Caco-2 (cell line): Measurements from ENCODE around the gene SLC6A5. TPM values are rescaled to one million over a fixed set of nuclear protein-coding genes. Genes with fewer than 3 reads are reported as not detected.
A peak's percentile ranks its signal among the peaks of the same experiment; 100 is the strongest.

Experiments used
- BruUV-seq: library from RNA; stranded (reverse); fragments of 400-500 nt; replicated peaks from 2 replicates; lab custom pipeline; 2021; lab: Mats Ljungman, UMichigan
- CTCF ChIA-PET: fragments of 300-600 bp; sonication (Branson Sonifier 250); formaldehyde crosslinking; loops from one replicate; lab custom pipeline; 2022; ENCODE audit warnings: antibody characterized with exemption; lab: Charles Lee
- POLR2A ChIA-PET: fragments of 300-600 bp; sonication (Branson Sonifier 250); formaldehyde crosslinking; loops from one replicate; lab custom pipeline; 2022; ENCODE audit warnings: antibody characterized with exemption; lab: Charles Lee
- DNase-seq, 2 experiments: peaks; one replicate each; pipeline versions ENCODE4 v3.0.0 to v3.0.0-alpha.2; 2020 to 2022
- H3K27me3 ChIP-seq: replicated peaks from 2 replicates; pipeline ENCODE4 v1.6.0; 2011; ENCODE audit warnings: low read length; ENCODE audit not compliant: control insufficient read depth, insufficient read depth
- H3K36me3 ChIP-seq: 2 replicates; pipeline ENCODE4 v1.5.1; 2011; ENCODE audit warnings: low read length; ENCODE audit not compliant: control insufficient read depth, insufficient read depth
- H3K4me1 ChIP-seq: fragments of 250-450 bp; sonication (Bioruptor Pico); 2 replicates; pipeline ENCODE4 v1.5.1; 2020; ENCODE audit warnings: mild to moderate bottlenecking
- H3K4me3 ChIP-seq: 2 replicates; pipeline ENCODE4 v1.5.1; 2011; ENCODE audit warnings: low read depth, mild to moderate bottlenecking, control low read depth, low read length
- H3K9me3 ChIP-seq: fragments of 250-450 bp; sonication (Bioruptor Pico); 2 replicates; pipeline ENCODE4 v1.5.1; 2020; ENCODE audit warnings: mild to moderate bottlenecking, moderate library complexity
- H3K27ac Mint-ChIP-seq: one replicate; pipeline ENCODE4 v1.8.0; 2022; ENCODE audit warnings: mixed read lengths; ENCODE audit not compliant: unreplicated experiment
- H3K27me3 Mint-ChIP-seq: one replicate; pipeline ENCODE4 v1.8.0; 2022; ENCODE audit warnings: mixed read lengths; ENCODE audit not compliant: insufficient read depth, unreplicated experiment
- H3K36me3 Mint-ChIP-seq: one replicate; pipeline ENCODE4 v1.8.0; 2022; ENCODE audit warnings: mild to moderate bottlenecking, mixed read lengths; ENCODE audit not compliant: insufficient read depth, unreplicated experiment
- H3K4me1 Mint-ChIP-seq: one replicate; pipeline ENCODE4 v1.8.0; 2022; ENCODE audit warnings: low read depth, mixed read lengths; ENCODE audit not compliant: unreplicated experiment
- H3K4me3 Mint-ChIP-seq: one replicate; pipeline ENCODE4 v1.8.0; 2022; ENCODE audit warnings: mild to moderate bottlenecking, moderate library complexity, mixed read lengths; ENCODE audit not compliant: unreplicated experiment
- H3K9me3 Mint-ChIP-seq: one replicate; pipeline ENCODE4 v1.8.0; 2022; ENCODE audit warnings: mixed read lengths; ENCODE audit not compliant: unreplicated experiment
- CTCF ChIP-seq, 2 experiments: fragments of 200-600 bp in 1 of 2; IDR thresholded peaks; 1 replicate in 1 of 2; 2 replicates in 1 of 2; pipeline versions ENCODE4 v1.5.1 to v1.8.0; 2011 to 2022; ENCODE audit warnings: antibody characterized with exemption in 1 of 2, control low read depth in 1 of 2, inconsistent platforms in 1 of 2, low read depth in 1 of 2, low read length in 1 of 2, mild to moderate bottlenecking in 1 of 2, moderate library complexity in 1 of 2; ENCODE audit not compliant: insufficient read depth in 1 of 2, severe bottlenecking in 1 of 2, unreplicated experiment in 1 of 2
- intact Hi-C: fragments of 100-400 bp; cut with micrococcal nuclease; formaldehyde crosslinking; loops from one replicate; pipeline ENCODE4 v1.10.0; 2022; ENCODE audit not compliant: unreplicated experiment
- total RNA-seq: library from RNA; stranded (reverse); gene quantifications from 2 replicates; pipeline ENCODE4 v1.2.3, GENCODE V29; 2022

The SLC6A5 gene
- total RNA-seq, 1 experiment from 2014 or later = not detected

- ChIA-PET POLR2A (no interaction called here), CTCF (no interaction called here)
- Mint-ChIP-seq H3K9me3 (no peaks in the 10 kb centered on the region), H3K36me3 (no peaks in the 10 kb centered on the region), H3K27ac (no peak overlapping the region), H3K4me1 (no peaks in the 10 kb centered on the region), H3K27me3 (peaks cover 19% of the 10 kb centered on the region), H3K4me3 (no peak overlapping the region)
- no TSS peak for BruUV-seq
- no peak overlapping the region for H3K4me3 ChIP-seq
- no peaks in the 10 kb centered on the region for H3K9me3 ChIP-seq
- TF ChIP-seq CTCF (IDR thresholded peaks at IDR 0.05; ENCODE audit: insufficient read depth in 1 of 2, low read depth in 1 of 2, low read length in 1 of 2, severe bottlenecking in 1 of 2, unreplicated experiment in 1 of 2) = no peak
- no peaks in the 10 kb centered on the region for H3K36me3 ChIP-seq
- intact Hi-C loops = no loop called here
- no peak for DNase-seq
- no peaks in the 10 kb centered on the region for H3K27me3 ChIP-seq
- H3K4me1 ChIP-seq = no peaks in the 10 kb centered on the region
Measured at GRCh38 chr11:20669820-20670684, 70.6 kb downstream of the SLC6A5 start.

GRCh38 chr11:20670932-20671403, 71.6 kb downstream of the SLC6A5 start:
- no peaks in the 10 kb centered on the region for H3K36me3 ChIP-seq
- no peak overlapping the region for H3K4me3 Mint-ChIP-seq
- no peak overlapping the region for H3K4me3 ChIP-seq
- TF ChIP-seq CTCF (IDR thresholded peaks at IDR 0.05; ENCODE audit: insufficient read depth in 1 of 2, low read depth in 1 of 2, low read length in 1 of 2, severe bottlenecking in 1 of 2, unreplicated experiment in 1 of 2) = no peak
- H3K4me1 Mint-ChIP-seq = no peaks in the 10 kb centered on the region
- H3K27me3 ChIP-seq = no peaks in the 10 kb centered on the region
- no peak for DNase-seq
- ChIA-PET POLR2A (no interaction called here), CTCF (interaction anchor here (0.8 kb wide), 1 partner anchor 241 kb away, joined by 3 read pairs; no protein-coding TSS in a partner anchor)
- intact Hi-C loops = no loop called here
- no peak overlapping the region for H3K27ac Mint-ChIP-seq
- H3K4me1 ChIP-seq = no peaks in the 10 kb centered on the region
- H3K27me3 Mint-ChIP-seq = peaks cover 20% of the 10 kb centered on the region
- H3K9me3 ChIP-seq = no peaks in the 10 kb centered on the region
- no TSS peak for BruUV-seq
- H3K9me3 Mint-ChIP-seq = no peaks in the 10 kb centered on the region
- no peaks in the 10 kb centered on the region for H3K36me3 Mint-ChIP-seq

GRCh38 chr11:20671856-20672546, 72.6 kb downstream of the SLC6A5 start:
- Mint-ChIP-seq H3K27me3 (peaks cover 20% of the 10 kb centered on the region), H3K9me3 (no peaks in the 10 kb centered on the region), H3K4me1 (no peaks in the 10 kb centered on the region), H3K36me3 (no peaks in the 10 kb centered on the region), H3K27ac (no peak overlapping the region), H3K4me3 (no peak overlapping the region)
- no TSS peak for BruUV-seq
- H3K9me3 ChIP-seq = no peaks in the 10 kb centered on the region
- no peak for DNase-seq
- TF ChIP-seq CTCF (IDR thresholded peaks at IDR 0.05; ENCODE audit: insufficient read depth in 1 of 2, low read depth in 1 of 2, low read length in 1 of 2, severe bottlenecking in 1 of 2, unreplicated experiment in 1 of 2) = peak in 1 of 2 experiments; percentile 33
- ChIA-PET CTCF (interaction anchor here (0.8 to 1.2 kb wide), 2 partner anchors 240 to 544 kb away, joined by 3 read pairs; no protein-coding TSS in a partner anchor), POLR2A (no interaction called here)
- no peak overlapping the region for H3K4me3 ChIP-seq
- intact Hi-C loops = loop anchor here (1.0 kb wide), 1 partner anchor 24 kb away; no protein-coding TSS in a partner anchor
- H3K27me3 ChIP-seq = no peaks in the 10 kb centered on the region
- no peaks in the 10 kb centered on the region for H3K4me1 ChIP-seq
- H3K36me3 ChIP-seq = no peaks in the 10 kb centered on the region
